ENCODE measurements around the gene RNF103. TPM values are rescaled to one million over a fixed set of nuclear protein-coding genes. Genes with fewer than 3 reads are reported as not detected.
"Not testable (repeated sequence)": the region's sequence is repeated elsewhere in the genome, so short reads cannot be mapped to it uniquely, and the experiment has no call there.

RNF103 gene, protein sequence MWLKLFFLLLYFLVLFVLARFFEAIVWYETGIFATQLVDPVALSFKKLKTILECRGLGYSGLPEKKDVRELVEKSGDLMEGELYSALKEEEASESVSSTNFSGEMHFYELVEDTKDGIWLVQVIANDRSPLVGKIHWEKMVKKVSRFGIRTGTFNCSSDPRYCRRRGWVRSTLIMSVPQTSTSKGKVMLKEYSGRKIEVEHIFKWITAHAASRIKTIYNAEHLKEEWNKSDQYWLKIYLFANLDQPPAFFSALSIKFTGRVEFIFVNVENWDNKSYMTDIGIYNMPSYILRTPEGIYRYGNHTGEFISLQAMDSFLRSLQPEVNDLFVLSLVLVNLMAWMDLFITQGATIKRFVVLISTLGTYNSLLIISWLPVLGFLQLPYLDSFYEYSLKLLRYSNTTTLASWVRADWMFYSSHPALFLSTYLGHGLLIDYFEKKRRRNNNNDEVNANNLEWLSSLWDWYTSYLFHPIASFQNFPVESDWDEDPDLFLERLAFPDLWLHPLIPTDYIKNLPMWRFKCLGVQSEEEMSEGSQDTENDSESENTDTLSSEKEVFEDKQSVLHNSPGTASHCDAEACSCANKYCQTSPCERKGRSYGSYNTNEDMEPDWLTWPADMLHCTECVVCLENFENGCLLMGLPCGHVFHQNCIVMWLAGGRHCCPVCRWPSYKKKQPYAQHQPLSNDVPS
- polyA plus RNA-seq (2014; cell fraction: cytosol; rRNA removed): 9.1 and 11.0 TPM in 2 replicates
- 14.2 and 22.7 TPM in 2 replicates for polyA plus RNA-seq (2014; cell fraction: nucleus; rRNA removed)

DNA sequence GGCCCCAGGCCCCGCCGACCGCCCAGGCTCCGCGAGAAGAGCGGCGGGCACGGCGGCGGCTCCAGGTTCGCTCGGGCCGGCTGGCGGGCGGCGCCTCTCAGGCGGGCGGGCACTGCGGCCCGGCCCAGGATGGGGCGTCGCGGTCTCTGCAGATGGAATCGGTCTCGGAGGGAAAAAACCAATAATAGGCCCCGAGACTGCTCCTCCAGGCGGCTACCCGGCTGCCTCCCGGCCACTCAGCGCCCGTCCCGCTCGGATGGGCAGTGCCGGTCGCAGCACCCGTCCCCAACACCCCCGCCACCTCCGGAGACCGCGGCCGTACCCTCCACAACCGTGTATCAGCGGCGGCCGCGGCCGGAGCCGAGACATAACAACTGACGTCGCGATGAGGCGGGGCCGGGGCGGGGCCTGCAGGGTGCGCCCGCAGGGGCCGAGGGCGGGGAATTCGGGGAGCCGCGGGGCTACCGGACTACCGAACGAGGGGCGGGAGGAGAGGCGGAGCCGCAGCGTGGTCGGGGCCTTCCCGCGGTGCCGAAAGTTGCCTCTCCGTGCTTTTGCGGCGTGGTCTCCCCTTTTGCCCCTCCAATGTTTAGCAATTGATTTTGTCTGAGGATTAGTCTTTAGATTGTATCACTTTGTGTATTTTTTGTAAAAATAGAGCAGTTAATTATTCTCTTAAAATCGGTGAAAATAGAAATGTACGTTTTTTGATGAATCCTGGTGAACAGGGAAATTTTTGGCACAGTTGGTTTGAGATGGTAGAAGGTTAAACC, at the start of gene RNF103:
TSS of gene RNF103 (minus strand) at position 372 of the 773 bp plus-strand sequence. CDS start 979 bp downstream, outside the sequence.
- DNase-seq (ENCODE audit: low spot score): peak; percentile 88

DNA sequence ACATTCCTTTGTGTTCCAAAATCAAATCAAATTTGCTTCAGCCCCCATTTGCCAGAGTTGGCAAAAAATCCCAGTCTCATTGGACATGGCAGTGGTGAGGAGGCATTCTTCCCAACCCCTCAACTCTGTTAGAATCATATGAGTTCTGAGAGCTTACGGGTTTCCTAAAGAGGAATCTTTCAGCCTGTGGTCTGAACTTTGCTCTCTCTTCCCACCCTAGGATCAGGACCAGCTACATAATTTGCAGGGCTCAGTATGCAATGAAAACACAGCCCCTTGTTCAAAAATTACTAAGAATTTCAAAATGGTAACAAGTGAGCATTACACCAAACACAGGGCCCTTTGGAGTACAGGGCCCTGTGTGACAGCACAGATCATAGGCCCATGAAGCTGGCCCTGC, 49.3 kb upstream of the RNF103 start:
- no peak for DNase-seq (ENCODE audit: low spot score)

DNA sequence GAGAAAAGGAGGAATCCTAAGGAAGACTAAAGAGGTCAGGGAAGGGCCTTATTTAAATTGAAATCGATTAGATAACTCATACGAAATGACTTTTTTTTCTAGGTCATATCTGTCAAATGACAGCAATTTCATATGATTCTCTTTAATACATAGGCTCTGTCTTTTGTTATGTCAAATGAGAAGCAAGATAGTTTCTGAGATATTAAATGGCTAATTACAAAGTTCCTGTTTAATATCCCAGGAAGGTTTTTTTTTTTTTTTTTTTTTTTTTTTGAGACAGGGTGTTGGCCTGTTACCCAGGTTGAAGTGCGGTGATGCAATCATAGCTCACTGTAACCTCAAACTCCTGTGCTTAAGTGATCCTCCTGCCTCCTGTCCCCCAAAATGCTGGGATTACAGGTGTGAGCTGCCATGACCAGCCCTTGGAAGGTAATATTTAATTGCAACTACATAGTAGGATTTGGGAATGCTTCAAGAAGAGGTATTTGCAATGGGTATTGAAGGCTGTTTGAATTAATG, 48.4 kb upstream of the RNF103 start:
- no peak for DNase-seq (ENCODE audit: low spot score)

DNA sequence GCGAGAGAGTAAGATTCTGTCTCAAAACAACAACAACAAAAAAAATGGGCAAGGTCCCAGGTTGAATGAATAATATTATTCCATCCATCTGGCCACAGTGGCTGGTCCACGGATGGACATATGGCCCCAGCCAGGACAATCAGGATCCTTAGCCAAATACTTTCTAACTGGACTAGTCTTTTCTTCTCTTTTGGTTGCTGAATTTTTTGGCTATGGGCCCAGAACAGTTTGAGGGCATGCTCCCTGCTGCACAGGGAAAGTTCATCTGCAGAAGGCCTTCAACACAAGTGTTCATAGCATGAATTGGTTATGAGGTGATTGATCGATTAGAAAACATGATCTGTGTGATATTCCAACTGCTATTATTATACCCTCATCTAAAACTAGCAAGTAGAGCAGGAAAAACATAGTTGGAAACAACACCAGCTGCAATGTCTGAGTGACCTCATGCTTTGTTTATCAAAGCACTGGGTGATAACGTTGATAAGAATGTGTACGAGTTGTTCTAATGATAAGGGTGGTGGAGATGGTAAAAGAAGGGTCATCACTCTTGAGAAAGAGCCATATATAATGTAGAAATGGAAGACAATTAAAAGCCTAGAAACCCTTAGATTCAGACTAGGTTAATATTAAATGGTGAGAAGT, 47.8 kb upstream of the RNF103 start:
- DNase-seq (ENCODE audit: low spot score): no peak

DNA sequence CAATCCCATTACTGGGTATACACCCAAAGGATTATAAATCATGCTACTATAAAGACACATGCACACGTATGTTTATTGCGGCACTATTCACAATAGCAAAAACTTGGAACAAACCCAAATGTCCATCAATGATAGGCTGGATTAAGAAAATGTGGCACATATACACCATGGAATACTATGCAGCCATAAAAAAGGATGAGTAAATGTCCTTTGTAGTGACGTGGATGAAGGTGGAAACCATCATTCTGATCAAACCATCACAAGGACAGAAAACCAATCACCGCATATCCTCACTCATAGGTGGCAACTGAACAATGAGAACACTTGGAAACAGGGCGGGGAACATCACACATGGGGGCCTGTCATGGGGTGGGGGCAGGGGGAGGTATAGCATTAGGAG, 45.7 kb upstream of the RNF103 start:
- not testable (repeated sequence) for DNase-seq (ENCODE audit: low spot score)

DNA sequence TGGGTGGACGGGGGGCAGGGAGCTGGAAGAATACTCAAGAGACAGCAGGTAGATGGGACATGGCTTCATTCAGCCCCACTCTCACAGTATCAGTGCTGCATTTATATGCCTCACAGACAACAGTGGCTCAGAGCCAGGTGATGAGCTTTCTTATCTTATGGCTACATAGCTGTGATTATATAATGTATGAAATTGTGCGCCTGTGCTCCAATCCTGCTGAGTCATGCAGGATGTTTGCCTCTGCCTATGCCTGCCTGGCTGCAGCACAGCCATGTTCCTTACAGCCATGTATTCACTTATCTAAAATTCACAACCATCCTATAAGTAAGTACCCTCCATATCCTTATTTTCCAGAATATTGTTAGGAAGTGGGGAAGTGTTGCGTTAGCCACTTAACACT, 37.7 kb upstream of the RNF103 start:
- DNase-seq (ENCODE audit: low spot score): no peak

DNA sequence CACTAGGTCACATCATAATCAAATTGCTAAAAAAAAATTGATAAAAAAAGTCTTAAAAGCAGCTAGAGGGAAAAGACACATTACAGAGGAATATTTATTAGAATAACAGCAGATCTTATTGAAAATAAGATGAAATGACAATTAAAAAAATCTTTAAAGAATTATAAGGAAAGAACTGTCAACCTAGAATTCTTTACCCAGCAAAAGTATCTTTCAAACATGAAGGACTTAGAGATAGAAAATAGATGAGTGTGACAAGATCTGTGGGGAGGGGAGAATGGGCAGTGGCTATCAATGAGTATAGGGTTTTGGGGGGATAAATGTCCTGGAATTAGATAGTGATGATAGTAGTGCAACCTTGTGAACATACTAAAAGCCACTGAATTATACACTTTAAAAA, 26.5 kb upstream of the RNF103 start:
- no peak for DNase-seq (ENCODE audit: low spot score)

DNA sequence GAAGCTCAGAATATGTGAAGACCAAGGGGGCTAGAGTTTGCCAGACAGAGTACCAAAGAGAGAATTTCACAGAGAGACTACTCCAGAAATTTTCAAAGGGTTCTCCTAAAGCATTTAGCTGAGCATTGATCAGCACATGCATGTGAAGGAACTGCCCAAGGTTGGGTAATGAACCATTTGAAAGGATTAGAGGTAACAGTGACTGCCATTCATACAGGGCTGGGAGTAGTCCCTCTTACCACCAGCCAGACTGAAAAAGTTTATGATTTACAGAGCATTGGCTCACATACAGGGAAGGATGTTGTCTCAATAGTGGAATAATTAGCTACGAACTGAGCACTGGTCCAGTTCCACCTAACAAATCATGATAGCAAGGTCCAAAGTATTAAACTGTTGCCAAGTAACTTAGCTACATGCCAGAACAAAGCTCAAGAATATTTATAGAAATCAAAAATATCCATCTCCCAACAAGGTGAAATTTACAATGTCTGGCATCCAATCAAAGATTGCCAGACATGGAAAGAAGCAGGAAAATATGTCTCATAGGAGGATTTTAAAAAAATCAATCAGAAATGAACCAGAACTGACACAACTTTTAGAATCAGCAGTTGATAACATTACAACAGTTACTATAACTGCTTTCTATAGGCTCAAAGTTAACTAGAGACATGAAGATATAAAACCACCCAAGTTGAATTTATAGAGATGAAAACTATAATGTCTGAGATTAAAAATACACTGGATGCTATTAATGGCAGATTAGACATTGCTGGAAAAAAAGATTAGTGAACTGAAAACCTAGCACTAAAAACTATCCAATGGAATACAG, 25.7 kb upstream of the RNF103 start:
- DNase-seq (ENCODE audit: low spot score): no peak

DNA sequence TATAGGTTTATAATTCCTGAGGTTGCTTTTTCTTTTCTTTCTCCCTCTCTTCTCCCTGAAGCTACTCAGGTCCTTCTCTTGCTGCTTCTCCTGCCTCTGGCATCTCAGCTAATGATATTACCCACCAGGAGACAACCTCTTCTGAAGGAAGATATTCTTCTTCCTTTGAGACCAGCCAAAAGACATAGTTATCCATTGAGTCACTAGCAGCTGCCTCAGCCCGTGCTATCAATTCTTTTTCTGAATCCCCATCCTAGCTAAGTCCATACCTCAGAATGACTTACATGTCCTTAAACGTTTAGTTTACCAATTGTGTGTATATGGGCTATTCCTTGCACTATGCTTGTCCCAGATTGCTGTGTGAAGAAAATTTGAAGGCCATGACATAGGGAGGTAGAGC, 25.0 kb upstream of the RNF103 start:
- DNase-seq (ENCODE audit: low spot score): no peak

DNA sequence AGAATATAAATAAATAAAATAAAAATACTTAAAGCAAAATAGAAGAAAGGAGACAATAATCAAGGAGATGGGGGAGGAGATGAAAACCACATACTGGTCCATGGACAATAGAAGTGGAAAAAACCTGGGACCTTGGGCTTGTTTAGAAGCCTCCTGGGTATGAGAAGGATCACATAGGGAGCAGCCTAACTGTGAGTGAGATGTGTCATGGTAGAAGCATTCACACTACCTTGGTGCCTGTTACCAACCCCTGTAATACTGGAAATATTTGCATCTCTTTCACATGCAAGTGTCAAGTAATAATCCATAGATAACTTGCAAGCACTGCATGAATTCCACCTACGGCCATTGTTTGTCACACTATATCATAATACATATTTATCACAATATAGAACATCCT, 23.2 kb upstream of the RNF103 start:
- DNase-seq (ENCODE audit: low spot score): no peak

DNA sequence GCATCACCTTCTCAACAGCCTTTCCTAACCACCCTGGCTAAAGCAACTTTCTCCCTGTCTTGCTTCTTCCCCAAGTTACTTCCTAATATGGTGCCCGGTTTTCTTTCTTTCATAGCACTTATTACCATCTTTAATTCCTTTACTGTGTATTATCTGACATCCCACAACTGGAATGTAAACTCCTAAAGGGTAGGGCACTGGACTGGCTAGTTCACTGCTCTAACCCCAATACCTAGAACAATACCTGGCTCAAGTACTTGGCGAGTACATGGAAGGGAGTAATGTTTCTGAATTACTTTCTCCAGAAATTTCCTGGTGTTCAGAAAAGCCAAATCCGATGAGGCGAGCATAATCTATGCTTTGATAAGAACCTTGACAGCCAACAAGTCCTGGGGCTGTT, 22.7 kb upstream of the RNF103 start:
- DNase-seq (ENCODE audit: low spot score): no peak

DNA sequence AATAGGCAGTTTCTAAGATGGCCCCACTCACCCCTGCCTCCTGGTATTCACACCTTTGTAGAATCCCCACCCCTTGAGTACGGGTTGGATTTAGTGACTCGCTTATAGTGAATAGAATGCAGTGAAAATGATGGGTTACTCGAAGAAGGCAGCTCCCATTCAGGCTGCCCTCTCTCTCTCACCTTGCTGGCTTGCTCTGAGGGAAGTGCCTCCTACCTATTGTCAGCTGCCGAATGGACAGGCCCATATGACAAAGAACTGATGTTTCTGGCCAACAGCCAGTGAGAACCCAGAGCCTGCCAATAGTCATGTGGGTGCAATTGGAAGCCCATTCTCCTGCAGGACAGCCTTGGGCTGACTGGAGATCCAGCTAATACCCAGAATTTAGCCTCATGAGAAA, 22.1 kb upstream of the RNF103 start:
- no peak for DNase-seq (ENCODE audit: low spot score)

DNA sequence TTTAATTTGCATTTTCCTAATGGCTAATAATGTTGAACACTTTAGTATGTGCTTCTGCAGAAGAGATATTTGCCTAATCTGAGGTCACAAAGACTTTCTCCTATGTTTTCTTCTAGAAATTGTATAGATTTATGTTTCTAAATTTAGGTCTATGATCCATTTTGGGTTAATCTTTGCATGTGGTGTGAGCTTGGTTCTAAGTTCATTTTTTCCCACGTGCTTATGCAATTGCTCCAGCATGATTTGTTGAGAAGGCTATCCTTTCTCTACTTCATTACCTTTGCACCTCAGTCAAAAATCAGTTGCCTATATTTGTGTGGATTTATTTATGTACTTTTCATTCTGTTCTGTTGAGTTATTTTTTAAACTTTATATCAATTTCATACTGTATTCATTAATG, 15.0 kb upstream of the RNF103 start:
- DNase-seq (ENCODE audit: low spot score): no peak

DNA sequence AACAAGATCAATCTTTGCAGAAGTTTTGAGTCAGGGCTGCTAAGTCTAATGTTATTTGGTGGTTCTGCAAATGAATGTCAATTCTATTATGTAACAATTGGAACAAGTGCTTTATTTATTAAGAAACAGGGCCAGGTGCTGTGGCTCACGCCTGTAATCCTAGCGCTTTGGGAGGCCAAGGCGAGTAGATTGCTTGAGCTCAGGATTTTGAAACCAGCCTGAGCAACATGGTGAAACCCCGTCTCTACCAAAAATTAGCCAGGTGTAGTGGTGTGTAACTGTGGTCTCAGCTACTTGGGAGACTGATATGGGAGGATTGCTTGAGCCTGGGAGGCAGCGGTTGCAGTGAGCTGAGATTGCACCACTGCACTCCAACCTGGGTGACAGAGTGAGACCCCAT, 13.2 kb upstream of the RNF103 start:
- no peak for DNase-seq (ENCODE audit: low spot score)

DNA sequence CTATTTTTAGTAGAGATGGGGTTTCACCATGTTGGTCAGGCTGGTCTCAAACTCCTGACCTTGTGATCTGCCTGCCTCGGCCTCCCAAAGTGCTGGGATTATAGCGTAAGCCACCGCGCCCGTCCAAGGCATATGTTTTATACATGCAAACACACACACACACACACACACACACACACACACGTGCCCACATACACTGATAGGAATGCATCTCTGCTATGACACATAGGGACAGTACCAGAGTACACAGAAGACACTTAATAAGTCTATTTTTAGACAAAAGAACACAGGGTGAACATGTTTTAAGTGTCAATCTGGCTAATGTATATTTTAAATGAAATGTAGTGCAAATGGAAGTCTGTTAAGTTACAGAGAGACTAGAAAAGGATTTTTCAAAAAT, 10.7 kb upstream of the RNF103 start:
- DNase-seq (ENCODE audit: low spot score): no peak

DNA sequence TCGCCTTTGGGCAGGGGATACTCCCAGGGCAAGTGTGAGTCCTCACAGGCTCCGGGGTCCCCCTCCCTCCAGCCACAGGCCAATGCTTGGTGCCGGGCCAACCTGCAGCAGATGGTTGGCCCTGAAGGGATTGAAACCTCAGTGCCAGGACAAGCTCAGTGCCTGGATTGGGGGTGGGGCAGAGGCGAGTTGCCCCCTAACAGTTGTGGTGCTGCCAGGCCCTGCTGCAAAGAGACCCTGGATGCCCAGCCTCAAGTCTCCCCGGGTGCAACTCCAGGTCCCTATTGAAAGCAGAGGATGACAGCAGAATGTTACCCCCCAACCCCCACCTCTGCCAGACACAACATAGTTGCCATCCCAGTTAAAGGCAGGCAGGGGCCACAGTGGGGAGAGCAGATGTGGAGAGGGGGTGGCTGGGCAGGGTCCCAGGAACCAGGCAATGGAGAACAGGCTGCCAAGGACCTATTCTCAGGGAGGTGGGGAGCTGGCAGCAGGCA, 9.5 kb upstream of the RNF103 start:
- DNase-seq (ENCODE audit: low spot score): no peak

DNA sequence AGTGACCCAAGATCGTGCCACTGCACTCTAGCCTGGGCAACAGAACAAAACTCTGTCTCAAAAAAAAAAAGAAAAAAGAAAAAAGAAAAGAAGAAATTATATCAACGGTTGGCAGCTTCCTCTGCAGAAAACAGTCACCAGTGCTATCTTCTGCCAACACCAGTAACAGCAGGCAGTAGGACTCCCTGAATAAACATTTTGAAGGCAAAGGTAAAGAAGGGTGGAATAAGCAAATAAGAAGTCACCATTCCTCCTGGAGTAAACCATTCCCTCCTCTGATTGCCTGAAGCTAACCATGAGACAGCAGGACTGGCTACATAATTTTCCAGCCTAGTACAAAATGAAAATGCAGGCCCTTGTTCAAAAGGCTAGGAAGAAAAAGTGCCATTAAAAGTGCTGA, 9.0 kb upstream of the RNF103 start:
- no peak for DNase-seq (ENCODE audit: low spot score)

DNA sequence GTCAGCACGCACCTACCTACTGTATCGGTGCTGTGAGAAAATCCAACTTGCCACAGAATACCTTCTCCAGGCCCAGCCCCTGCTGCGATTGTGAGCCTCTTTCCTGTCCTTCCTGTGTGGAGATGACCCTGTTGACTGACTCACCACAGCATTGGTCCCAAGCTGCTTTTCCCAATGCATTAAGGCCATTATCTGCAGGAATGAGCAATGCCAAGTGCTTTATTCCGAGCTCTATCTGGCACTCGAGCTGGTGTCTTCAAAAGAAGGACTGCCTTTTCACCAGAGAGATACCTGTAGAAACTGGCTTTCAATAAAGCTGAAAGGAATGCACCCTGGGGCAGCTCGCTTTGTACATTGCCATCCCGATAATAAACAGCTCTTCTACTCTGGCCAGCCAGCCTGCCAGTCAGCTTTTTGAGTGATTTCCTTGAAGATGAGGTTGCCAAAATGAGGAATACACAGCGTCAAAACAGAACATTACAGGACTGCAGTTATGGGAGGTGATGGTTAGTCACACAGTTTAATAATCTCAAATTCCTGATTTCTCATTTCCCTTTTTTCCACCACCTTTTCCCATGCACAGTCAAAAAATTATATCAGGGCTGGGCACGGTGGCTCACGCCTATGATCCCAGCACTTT, 8.3 kb upstream of the RNF103 start:
- DNase-seq (ENCODE audit: low spot score): no peak

DNA sequence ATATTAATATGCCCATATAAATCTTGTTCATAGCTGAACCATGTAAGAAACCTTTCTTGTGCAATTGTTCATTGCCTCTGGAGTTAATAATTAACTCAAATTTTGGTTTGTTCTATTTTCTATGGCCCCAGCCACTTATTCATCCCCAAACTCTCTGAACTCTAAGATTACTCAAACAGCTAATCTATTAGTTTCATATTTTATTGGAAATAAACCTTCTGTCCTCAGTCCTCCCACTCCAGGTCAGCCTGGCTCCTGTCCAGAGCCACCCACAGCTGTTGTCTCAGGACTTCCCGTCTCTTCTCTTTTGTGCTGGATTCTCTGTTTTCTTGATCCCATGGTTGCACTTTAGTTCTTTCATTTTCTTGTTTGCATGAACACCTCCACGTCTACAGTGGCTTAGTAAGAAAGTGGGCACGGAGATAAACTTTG, 4.4 kb upstream of the RNF103 start:
- DNase-seq (ENCODE audit: low spot score): no peak

DNA sequence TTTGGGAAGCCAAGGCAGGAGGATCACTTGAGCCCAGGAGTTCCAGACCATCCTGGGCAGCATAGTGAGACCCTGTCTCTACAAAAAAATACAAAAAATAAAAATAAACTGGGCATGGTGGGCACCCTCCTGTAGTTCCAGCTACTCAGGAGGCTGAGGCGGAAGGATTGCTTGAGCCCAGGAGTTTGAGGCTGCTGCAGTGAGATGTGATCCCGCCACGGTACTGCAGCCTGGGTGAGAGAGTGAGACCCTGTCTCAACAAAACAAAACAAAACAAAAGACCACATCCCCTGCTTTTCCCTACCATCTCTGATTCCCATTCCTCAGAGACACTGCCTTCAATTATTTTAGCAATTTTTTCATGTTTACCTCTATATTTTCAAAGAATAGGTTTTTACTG, 3.9 kb upstream of the RNF103 start:
- no peak for DNase-seq (ENCODE audit: low spot score)

Data from SK-N-DZ (cell line).